Measurements from ENCODE around the gene HPRT1.

HPRT1 gene

DNA sequence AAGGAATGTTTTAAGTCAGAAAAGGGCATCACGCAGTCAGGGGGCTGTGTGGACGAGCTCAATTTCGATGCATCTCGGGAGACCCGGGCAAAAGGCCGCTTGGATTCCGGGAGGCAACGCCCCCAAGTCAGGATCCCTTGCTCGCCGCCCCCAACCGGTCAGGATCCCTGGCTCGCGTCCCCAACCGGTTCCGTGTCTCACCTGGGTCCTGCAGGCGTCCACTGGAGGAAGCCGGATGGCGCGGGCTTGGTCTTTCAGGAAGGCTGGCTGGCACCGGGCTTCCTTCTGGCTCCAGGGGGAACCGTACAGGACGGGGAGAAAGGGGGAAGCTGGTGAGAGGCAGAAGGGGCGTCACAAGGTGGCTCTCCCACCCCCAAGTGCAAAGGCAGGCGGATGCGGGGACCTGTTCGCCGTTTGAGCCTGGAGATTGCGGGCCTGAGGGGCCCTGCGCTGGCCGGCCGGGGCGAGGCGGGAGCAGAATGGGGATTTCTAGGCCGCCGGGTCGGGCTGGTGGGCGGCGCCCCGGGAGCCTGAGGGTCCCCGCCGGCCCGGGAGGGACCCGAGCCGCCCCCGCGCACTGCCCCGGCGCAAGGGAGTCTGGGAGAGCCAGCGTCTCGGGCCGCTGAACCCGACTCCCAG, 84.7 kb downstream of the HPRT1 start:
- no peak for DNase-seq

DNA sequence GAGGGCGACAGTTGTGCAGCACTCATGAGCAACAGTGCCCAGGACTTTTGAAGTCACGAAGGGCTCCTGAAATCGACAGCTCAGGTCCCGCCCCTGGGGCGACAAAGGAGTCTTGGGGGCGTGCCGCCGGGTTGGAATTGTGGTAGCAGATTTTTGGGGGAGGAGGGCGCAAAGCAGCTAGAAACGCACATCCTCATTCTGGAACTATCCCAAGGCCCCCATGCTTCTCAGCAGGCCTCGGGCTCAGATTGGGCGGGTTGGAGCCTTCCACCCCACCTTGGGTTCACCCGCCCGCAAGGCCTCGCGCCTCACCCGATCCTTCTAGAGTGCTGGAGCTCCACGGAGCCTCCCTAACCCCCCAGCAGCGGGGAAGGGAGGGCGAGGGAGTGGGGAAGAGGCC, 85.5 kb downstream of the HPRT1 start:
- DNase-seq: no peak

GRCh38 chrX:134546187-134546586, 86.2 kb downstream of the HPRT1 start:
- no peak for DNase-seq

- DNase-seq: no peak
Observed at GRCh38 chrX:134547047-134547679, 87.2 kb downstream of the HPRT1 start.

DNA sequence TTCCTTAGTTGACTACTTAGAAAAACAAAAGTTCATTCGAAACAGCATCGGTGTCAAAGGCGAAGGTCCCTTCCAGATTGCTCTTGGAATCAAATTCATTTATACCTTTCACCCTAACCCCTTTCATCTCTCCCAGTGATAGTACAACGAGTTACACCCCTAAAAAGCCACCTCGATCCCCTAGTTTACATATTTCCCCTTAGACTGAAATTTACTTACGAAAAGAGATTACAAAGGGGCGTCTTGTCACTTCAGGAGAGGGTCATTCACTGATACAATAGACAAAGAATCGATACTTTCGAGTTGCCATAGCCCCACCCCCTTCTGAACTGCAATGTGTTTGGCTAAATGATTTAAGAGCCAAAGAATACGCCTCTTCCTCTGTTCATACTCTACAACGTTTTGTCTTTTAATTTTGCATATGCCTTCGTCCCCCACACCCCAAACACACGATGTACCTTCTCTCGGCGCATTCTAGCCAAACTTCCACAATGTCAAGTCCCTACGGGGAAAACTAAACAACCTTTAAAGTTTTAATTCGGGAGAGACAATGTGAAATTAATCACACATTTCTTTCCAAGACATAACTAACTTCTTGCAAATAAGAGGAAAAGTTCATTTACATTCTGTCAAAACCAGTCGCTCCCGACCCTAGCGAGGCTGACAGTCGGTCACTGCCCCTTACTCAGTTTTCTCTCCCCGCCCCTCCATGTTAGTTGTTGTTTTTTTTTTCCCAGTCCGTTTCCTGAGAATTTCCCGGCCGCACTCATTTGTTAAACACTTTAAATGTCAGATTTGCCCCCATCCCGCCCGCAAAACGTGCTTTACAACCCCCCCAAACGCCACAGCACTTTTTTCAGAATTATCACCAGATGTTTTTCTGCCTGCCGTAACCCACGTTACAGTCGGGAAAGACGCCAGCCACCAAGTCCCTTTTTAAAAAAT, 88.6 kb downstream of the HPRT1 start:
- peak in 2 of 3 experiments; percentile 44 to 56 for DNase-seq

Measured in NCI-H1417 (cell line).